GM12875 (cell line): ENCODE measurements around the gene REXO1.

Experiments
- H3K4me3 ChIP-seq: one replicate; pipeline ENCODE4 v1.5.1; 2011; ENCODE audit warnings: low read depth, low read length, control low read depth
- TF ChIP-seq, protein P1 (sequence below): IDR thresholded peaks from 2 replicates; pipeline ENCODE4 v1.5.1; 2011; ENCODE audit warnings: low read depth, mild to moderate bottlenecking, control low read depth, inconsistent platforms, low read length, moderate library complexity, borderline replicate concordance; ENCODE audit not compliant: insufficient read depth

REXO1 gene

GRCh38 chr19:1785310-1785709, 63.0 kb downstream of the REXO1 start:
- H3K4me3 ChIP-seq: no peak overlapping the region
- TF ChIP-seq, protein P1, sequence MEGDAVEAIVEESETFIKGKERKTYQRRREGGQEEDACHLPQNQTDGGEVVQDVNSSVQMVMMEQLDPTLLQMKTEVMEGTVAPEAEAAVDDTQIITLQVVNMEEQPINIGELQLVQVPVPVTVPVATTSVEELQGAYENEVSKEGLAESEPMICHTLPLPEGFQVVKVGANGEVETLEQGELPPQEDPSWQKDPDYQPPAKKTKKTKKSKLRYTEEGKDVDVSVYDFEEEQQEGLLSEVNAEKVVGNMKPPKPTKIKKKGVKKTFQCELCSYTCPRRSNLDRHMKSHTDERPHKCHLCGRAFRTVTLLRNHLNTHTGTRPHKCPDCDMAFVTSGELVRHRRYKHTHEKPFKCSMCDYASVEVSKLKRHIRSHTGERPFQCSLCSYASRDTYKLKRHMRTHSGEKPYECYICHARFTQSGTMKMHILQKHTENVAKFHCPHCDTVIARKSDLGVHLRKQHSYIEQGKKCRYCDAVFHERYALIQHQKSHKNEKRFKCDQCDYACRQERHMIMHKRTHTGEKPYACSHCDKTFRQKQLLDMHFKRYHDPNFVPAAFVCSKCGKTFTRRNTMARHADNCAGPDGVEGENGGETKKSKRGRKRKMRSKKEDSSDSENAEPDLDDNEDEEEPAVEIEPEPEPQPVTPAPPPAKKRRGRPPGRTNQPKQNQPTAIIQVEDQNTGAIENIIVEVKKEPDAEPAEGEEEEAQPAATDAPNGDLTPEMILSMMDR: no peak

DNA sequence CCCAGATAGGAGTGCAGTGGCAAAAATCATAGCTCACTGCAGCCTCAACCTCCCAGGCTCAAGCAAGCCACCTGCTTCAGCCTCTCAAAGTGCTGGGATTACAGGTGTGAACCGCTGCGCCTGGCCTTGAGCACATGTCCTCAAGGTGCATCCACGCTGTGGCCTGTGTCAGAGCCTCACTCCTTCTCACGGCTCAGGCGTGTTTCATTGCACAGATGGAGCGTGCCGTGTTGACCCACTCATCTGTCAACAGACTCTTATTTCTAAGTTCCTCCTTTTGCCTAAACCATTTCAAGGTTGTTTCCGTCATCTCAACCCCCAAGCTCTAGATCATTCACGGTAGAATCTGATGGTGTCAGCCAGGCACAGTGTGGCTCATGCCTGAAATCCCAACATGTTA, 64.4 kb downstream of the REXO1 start:
- TF ChIP-seq, protein P1: no peak
- H3K4me3 ChIP-seq: no peak overlapping the region

GRCh38 chr19:1783354-1783753, 64.9 kb downstream of the REXO1 start:
- H3K4me3 ChIP-seq: no peak overlapping the region
- TF ChIP-seq, protein P1: no peak

GRCh38 chr19:1782521-1782920, 65.8 kb downstream of the REXO1 start:
- TF ChIP-seq, protein P1: no peak
- no peak overlapping the region for H3K4me3 ChIP-seq

DNA sequence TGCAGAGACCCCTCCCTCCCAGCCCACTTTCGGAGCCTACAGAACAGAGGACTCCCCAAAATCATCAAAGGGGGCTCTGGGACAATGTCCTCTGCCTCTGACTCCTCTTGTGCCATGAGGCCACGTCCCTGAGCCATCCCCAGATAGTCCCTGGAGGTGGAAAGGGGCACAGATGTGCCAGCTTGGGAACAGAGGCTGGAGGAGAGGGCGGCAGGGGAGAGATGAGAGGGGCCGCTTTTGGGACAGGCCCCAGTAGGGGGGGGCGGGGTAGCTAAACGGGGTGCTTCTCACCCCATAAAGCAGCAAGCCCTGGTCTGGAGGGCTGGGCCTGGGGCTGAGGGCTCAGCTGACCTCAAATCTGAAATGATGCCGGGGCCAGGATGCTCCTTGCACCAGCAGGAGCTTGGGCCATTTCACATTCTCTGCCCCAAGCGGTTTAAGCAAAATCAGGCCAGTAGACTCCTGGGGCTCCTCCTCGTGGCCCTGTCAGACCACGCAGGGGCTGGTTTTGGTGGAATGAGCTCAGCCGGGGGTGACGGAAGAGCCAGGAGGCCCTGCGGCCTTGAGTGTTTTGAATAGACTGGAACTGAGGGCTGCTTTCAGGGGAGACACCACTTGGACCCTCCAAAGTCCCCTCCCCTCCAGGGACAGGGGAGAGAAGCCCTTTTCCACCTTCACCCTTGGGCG, 67.9 kb downstream of the REXO1 start:
- H3K4me3 ChIP-seq: no peak overlapping the region
- TF ChIP-seq, protein P1: no peak

DNA sequence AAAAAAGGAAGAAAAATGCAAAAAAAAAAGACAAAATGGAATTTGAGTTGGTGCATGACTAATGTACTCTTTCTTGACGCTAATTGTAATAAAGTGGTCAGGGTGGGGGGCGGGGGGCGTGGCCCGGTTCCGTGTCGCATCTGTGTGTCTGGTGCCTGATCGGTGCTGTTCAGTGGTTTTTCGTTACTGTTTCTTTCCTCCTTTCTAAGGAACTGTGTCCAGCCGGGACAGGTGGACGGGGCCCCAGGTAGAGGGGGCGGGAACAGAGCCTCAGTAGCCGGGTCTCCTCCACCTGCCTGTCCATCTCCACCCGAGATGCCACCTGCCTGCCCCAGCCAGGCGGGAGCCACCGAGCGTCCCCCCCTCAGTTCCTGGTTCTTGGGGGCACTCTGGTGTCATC, 68.7 kb downstream of the REXO1 start:
- H3K4me3 ChIP-seq: no peak overlapping the region
- TF ChIP-seq, protein P1: no peak

DNA sequence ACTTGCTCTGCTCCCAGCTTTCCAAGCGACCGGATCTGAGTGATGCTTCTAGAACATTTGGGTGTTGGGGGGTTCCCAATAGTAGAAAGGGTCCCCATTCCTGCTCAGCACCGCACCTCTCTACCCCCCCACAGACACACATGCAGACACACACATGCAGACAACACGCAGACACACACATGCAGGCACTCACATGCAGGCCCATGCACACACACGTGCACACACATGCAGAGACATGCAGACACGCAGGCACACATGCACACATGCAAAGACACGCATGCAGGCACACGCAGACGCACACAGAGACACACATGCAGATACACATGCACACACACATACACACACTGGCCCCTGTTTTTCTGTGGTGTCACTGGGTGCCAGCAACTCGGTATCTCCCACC, 71.1 kb downstream of the REXO1 start:
- TF ChIP-seq, protein P1: no peak

More for the DNA sequence above, 71.1 kb downstream of the REXO1 start:
- H3K4me3 ChIP-seq: no peak overlapping the region
